Lower lobe of right lung (tissue), 2 donors: Measurements from ENCODE around the gene OOSP1. TPM values are rescaled to one million over a fixed set of nuclear protein-coding genes. Genes with fewer than 3 reads are reported as not detected.
A peak's percentile ranks its signal among the peaks of the same experiment; 100 is the strongest.
"Not testable (repeated sequence)": the region's sequence is repeated elsewhere in the genome, so short reads cannot be mapped to it uniquely, and the experiment has no call there.

ENCODE experiments used
- ATAC-seq, 2 donors: fragments of 200-7000 bp; cut with Tn5 transposase; one replicate each; pipeline ENCODE4 v1.9.1; 2020 to 2022; ENCODE audit warnings: mild to moderate bottlenecking in 2 of 2, moderate library complexity in 2 of 2
- DNase-seq: peaks from one replicate; pipeline ENCODE4 v3.0.0-alpha.2; 2020
- H3K27ac ChIP-seq: fragments of 200-600 bp; one replicate; pipeline ENCODE4 v1.8.0; 2022
- H3K27me3 ChIP-seq: fragments of 200-600 bp; one replicate; pipeline ENCODE4 v1.8.0; 2022; ENCODE audit warnings: low read depth
- H3K36me3 ChIP-seq: fragments of 200-600 bp; one replicate; pipeline ENCODE4 v1.8.0; 2022; ENCODE audit warnings: mild to moderate bottlenecking
- H3K4me1 ChIP-seq: fragments of 200-600 bp; one replicate; pipeline ENCODE4 v1.8.0; 2022
- H3K4me3 ChIP-seq: fragments of 200-600 bp; one replicate; pipeline ENCODE4 v1.8.0; 2022; ENCODE audit warnings: mild to moderate bottlenecking
- H3K9me3 ChIP-seq: fragments of 200-600 bp; one replicate; pipeline ENCODE4 v1.8.0; 2022
- intact Hi-C: fragments of 100-400 bp; cut with DNase I; formaldehyde crosslinking; loops from one replicate; pipeline ENCODE4 v1.11.0; 2022
- total RNA-seq: library from RNA; stranded (reverse); fragmentation: NEBNext Ultra II Directional; extraction: Animal tissue kit (Norgen Biotek cat#: 25700); gene quantifications from one replicate; pipeline ENCODE4 v1.2.1, GENCODE V29; 2021
- TF ChIP-seq, protein P1 (sequence below): fragments of 200-600 bp; IDR thresholded peaks from one replicate; pipeline ENCODE4 v1.8.0; 2022; ENCODE audit warnings: antibody characterized with exemption, mild to moderate bottlenecking
- donor health status: DM: no; HTN: yes; CAD: no; lungs with severe emphysema.

OOSP1 gene
- total RNA-seq, 1 donor from 2014 or later = not detected

DNA sequence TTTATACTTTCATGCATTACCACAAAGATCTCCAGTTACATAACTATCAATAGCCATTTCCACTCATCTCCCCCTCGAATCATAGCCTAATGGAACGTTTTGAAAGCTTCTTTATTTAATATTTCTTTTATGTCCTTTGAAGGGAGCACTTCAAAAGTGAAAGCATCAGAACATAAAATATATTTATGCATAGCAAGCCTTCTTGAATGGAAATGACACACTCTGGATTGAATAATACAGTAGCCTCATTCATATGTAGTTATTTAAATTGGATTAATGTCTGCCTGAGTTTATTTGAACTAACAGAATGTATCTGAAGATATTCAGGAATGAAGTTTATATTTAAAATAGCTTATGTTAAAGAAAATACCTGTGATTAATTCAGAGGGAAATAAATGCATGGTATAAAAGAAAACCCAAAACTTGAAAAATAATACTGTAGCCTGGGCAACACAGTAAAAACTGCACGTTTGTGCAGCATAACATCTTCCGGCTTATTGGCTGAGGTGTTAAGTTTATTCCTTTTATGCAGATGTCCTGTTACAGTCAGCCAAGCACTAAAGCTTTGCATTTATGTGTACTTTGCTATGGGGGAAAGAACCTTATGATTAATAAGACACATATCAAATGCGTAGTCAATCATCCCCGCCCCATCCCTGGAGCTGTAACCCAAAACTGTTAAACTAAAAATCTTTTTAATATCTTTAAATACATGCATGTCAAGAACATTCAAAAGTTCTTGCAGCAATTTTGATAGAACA, 37.7 kb upstream of the OOSP1 start:
- intact Hi-C loops = no loop called here
- ATAC-seq = no peak
- H3K4me1 ChIP-seq = no peaks in the 10 kb centered on the region

DNA sequence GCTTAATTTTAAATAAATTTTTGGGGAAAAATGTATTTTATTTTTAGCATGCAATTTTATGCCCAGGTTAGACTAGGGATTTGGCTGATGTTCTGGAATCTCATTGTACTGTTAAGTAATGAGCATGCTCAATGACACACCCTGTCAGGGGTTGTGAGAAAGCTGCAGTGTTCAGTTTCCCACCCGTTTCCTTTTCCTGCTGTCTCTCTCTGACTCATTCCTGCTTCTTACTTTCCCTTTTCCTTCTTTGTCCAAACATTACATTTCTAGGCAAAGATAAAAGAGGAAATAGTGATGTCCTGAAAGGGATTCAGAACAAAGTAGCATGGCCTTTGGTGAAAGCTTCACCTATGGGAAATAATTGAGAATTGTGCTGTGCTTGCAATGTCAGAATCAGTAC, 36.9 kb upstream of the OOSP1 start:
- intact Hi-C loops = no loop called here
- TF ChIP-seq, protein P1, sequence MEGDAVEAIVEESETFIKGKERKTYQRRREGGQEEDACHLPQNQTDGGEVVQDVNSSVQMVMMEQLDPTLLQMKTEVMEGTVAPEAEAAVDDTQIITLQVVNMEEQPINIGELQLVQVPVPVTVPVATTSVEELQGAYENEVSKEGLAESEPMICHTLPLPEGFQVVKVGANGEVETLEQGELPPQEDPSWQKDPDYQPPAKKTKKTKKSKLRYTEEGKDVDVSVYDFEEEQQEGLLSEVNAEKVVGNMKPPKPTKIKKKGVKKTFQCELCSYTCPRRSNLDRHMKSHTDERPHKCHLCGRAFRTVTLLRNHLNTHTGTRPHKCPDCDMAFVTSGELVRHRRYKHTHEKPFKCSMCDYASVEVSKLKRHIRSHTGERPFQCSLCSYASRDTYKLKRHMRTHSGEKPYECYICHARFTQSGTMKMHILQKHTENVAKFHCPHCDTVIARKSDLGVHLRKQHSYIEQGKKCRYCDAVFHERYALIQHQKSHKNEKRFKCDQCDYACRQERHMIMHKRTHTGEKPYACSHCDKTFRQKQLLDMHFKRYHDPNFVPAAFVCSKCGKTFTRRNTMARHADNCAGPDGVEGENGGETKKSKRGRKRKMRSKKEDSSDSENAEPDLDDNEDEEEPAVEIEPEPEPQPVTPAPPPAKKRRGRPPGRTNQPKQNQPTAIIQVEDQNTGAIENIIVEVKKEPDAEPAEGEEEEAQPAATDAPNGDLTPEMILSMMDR = no peak
- Histone ChIP-seq H3K4me3 (no peak overlapping the region), H3K27ac (no peak overlapping the region), H3K4me1 (no peaks in the 10 kb centered on the region), H3K27me3 (no peaks in the 10 kb centered on the region), H3K9me3 (no peaks in the 10 kb centered on the region), H3K36me3 (no peaks in the 10 kb centered on the region)
- no peak for DNase-seq
- ATAC-seq = no peak

More for the DNA sequence above, 37.7 kb upstream of the OOSP1 start:
- no peaks in the 10 kb centered on the region for H3K36me3 ChIP-seq
- H3K27ac ChIP-seq = no peak overlapping the region
- no peak for DNase-seq
- H3K27me3 ChIP-seq = no peaks in the 10 kb centered on the region
- H3K4me3 ChIP-seq = no peak overlapping the region
- TF ChIP-seq, protein P1 = no peak
- H3K9me3 ChIP-seq = no peaks in the 10 kb centered on the region

DNA sequence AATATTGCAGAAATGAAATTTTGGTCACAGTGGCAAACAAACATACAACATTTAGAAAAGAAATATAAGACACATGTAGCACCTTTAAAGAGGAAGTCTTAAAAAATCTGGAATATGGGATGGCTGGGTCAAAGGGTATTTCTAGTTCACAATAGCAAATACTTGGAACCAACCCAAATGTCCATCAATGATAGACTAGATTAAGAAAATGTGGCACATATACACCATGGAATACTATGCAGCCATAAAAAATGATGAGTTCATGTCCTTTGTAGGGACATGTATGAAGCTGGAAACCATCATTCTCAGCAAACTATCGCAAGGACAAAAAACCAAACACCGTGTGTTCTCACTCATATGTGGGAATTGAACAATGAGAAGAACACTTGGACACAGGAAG, 34.7 kb upstream of the OOSP1 start:
- ATAC-seq, DNase-seq, intact Hi-C loops, H3K36me3 ChIP-seq, H3K9me3 ChIP-seq, H3K4me3 ChIP-seq, H3K27ac ChIP-seq, H3K27me3 ChIP-seq, H3K4me1 ChIP-seq: not testable (repeated sequence)

GRCh38 chr11:59918480-59918879, 19.8 kb upstream of the OOSP1 start:
- no peak for DNase-seq
- H3K27ac ChIP-seq = no peak overlapping the region
- H3K27me3 ChIP-seq = no peaks in the 10 kb centered on the region
- intact Hi-C loops = no loop called here
- no peak for ATAC-seq
- no peaks in the 10 kb centered on the region for H3K36me3 ChIP-seq
- TF ChIP-seq, protein P1 = no peak
- H3K4me3 ChIP-seq = no peak overlapping the region
- H3K9me3 ChIP-seq = peaks cover 17% of the 10 kb centered on the region
- H3K4me1 ChIP-seq = no peaks in the 10 kb centered on the region

GRCh38 chr11:59918987-59919589, 19.1 kb upstream of the OOSP1 start:
- Histone ChIP-seq H3K9me3 (peaks cover 23% of the 10 kb centered on the region), H3K27ac (no peak overlapping the region), H3K4me3 (no peak overlapping the region), H3K36me3 (no peaks in the 10 kb centered on the region), H3K4me1 (no peaks in the 10 kb centered on the region), H3K27me3 (no peaks in the 10 kb centered on the region)
- intact Hi-C loops = no loop called here
- TF ChIP-seq, protein P1 = peak; percentile 35
- ATAC-seq (no peak), DNase-seq (no peak)

DNA sequence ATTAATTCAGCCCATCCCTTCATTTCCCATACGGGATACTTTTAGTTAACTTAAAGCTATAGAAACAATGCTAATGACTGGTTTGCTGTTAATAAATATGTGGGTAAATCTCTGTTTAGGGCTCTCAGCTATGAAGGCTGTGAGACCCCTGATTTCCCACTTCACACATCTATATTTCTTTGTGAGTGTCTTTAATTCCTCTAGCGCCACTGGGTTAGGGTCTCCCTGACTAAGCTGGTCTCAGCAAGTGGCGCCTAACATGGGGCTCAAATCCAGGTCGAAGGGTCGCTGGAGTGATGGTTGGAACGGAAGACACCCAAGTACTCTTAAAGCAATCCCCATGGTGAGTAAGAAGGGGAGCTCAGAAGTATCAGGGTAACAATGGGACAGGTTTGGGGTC, 14.4 kb upstream of the OOSP1 start:
- ATAC-seq (no peak), DNase-seq (no peak)
- no peaks in the 10 kb centered on the region for H3K27me3 ChIP-seq
- H3K4me1 ChIP-seq = no peaks in the 10 kb centered on the region
- H3K27ac ChIP-seq = no peak overlapping the region
- TF ChIP-seq, protein P1 = no peak
- peaks cover 38% of the 10 kb centered on the region for H3K9me3 ChIP-seq
- intact Hi-C loops = no loop called here
- no peak overlapping the region for H3K4me3 ChIP-seq
- H3K36me3 ChIP-seq = no peaks in the 10 kb centered on the region
